HL-60 (cell line): ENCODE results near the gene P2RX3.

ENCODE experiments used
- CTCF ChIP-seq: IDR thresholded peaks from one replicate; pipeline ENCODE4 v1.5.1; 2011; ENCODE audit warnings: low read length, control low read depth, inconsistent platforms; ENCODE audit not compliant: insufficient read depth
- POLR2AphosphoS5 ChIP-seq: IDR thresholded peaks from 2 replicates; pipeline ENCODE4 v1.6.1; 2012; ENCODE audit warnings: low read depth
- REST ChIP-seq: IDR thresholded peaks from 2 replicates; pipeline ENCODE4 v1.6.1; 2012; ENCODE audit warnings: low read depth; ENCODE audit not compliant: insufficient replicate concordance

- TF ChIP-seq CTCF (no peak), REST (no peak), POLR2AphosphoS5 (no peak)
Observed at GRCh38 chr11:57380975-57381374, 42.8 kb downstream of the P2RX3 start, which contains the start of gene PRG3.
